Stimulated activated CD8-positive, alpha-beta memory T cell treated with anti-CD3 and anti-CD28 coated beads, Interleukin-15, amount 100 ng/mL, for 4 hours (primary cell): ENCODE measurements around the gene TMCO4.
"Not testable (repeated sequence)": the region's sequence is repeated elsewhere in the genome, so short reads cannot be mapped to it uniquely, and the experiment has no call there.

Experiments
- DNase-seq, 2 donors: peaks; one replicate each; pipeline ENCODE4 v3.0.0-alpha.2; 2020; ENCODE audit warnings: low read depth in 2 of 2

The TMCO4 gene

GRCh38 chr1:19639999-19640362, 159.7 kb downstream of the TMCO4 start:
- DNase-seq: no peak

- DNase-seq: not testable (repeated sequence)
These were observed 160.5 kb downstream of the TMCO4 start for GRCh38 chr1:19639228-19639627.

DNA sequence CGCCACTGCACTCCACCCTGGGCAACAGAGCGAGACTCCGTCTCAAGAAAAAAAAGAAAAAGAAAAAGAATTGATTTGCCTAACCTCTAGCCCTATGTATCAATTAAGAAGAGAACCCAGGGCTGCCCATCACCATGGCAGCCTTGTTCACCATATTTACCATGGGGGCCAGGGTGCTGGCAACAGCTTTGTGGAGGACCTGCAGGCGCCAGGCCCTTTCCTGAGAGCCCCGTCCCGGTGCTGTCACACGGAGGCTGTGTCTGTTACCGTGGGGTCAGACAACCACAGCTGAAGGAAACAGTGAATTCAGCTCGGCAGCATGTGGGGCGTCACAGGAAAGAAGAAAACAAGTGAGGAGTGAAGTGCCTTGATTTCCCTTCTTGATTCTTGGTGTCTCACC, 162.1 kb downstream of the TMCO4 start:
- no peak for DNase-seq

GRCh38 chr1:19636749-19637148, 163.0 kb downstream of the TMCO4 start:
- DNase-seq: not testable (repeated sequence)

DNA sequence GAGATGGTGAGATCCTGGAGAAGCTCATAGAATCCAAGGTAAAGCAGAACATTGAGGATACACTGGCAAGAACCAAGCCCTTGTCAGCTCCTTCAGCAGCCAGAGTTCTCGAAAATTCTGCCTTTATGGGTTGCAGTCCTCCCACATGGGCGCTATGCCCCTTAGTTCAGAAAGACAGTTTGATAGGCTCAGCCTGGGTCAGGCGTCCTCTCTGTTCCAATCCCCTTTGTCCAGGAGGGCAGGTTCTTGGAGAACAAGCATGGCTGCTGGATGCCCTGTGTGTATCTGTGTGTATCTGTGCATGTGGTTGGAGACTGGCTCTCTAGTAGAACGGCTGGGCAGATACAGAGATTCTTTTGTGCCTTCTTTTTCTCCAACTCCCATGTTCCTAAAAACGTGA, 163.7 kb downstream of the TMCO4 start:
- no peak for DNase-seq

- no peak for DNase-seq
These were observed 164.1 kb downstream of the TMCO4 start for GRCh38 chr1:19635646-19636045.

GRCh38 chr1:19635064-19635463, 164.7 kb downstream of the TMCO4 start:
- DNase-seq: not testable (repeated sequence)

DNA sequence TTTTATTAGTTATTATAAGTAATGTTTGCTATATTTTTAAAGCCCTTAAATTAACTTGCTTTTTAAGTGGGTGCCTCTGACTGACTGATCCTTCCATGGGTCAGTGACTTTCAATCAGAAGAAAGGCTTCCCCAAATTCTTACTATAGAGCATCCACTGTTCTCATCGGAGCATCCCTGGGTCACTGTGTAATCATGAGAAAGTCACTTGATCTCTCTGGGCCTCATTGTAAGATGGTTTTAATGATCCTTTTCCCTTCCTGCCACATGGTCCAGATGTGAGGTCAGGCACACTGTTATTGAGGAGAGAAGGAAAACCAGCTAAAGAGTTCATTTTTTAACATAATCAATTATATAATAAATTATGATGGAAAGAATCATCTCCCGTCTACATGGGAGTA, 166.6 kb downstream of the TMCO4 start:
- no peak for DNase-seq
